HCT116 (cell line): Measurements from ENCODE around the gene RAPGEF2. TPM values are rescaled to one million over a fixed set of nuclear protein-coding genes. Genes with fewer than 3 reads are reported as not detected.

Source experiments
- ATAC-seq: fragments of 200-7000 bp; cut with Tn5 transposase; 2 replicates; pipeline ENCODE4 v1.9.1; 2020; ENCODE audit warnings: mild to moderate bottlenecking, moderate library complexity
- BruUV-seq: library from RNA; stranded (reverse); fragments of 400-500 nt; replicated peaks from 2 replicates; lab custom pipeline; 2021; lab: Mats Ljungman, UMichigan
- CTCF ChIA-PET: fragments of 300-600 bp; sonication (Branson Sonifier 250); formaldehyde crosslinking; loops from one replicate; lab custom pipeline; 2021; ENCODE audit warnings: antibody characterized with exemption; lab: Charles Lee
- POLR2A ChIA-PET: fragments of 300-600, 350-600 bp; sonication (Branson Sonifier 250); formaldehyde crosslinking; loops from one replicate; lab custom pipeline; 2021; ENCODE audit warnings: antibody characterized with exemption; lab: Charles Lee
- RAD21 ChIA-PET, 2 experiments: fragments of 300-600 bp; sonication (Branson Sonifier 250); formaldehyde crosslinking; loops; one replicate each; lab custom pipeline; 2023; ENCODE audit warnings: low total read pairs in 2 of 2; ENCODE audit not compliant: uncharacterized antibody in 2 of 2, unreplicated experiment in 2 of 2, low non-redundant PET in 1 of 2; lab: Charles Lee
- DNase-seq: peaks from one replicate; pipeline ENCODE4 v3.0.0-alpha.2; 2010; ENCODE audit warnings: low read depth, low spot score
- H2AFZ ChIP-seq: fragments of 200-600 bp; shearing (Covaris generic), sonication (generic); 2 replicates; pipeline ENCODE4 v1.6.1; 2017; ENCODE audit warnings: low read depth, mixed run types, mixed read lengths, antibody characterized with exemption, low read length; ENCODE audit not compliant: poor library complexity, severe bottlenecking
- H3K27ac ChIP-seq: 2 replicates; pipeline ENCODE4 v1.5.1; 2012; ENCODE audit warnings: low read depth, low read length
- H3K27me3 ChIP-seq: fragments of 200-600 bp; sonication (generic); 2 replicates; pipeline ENCODE4 v1.6.1; 2016; ENCODE audit warnings: mixed run types, low read length, mixed read lengths; ENCODE audit not compliant: insufficient read depth
- H3K36me3 ChIP-seq, 2 experiments: fragments of 200-500 bp in 1 of 2; fragments of 200-600 bp in 1 of 2; sonication (Bioruptor generic) in 1 of 2; sonication (generic) in 1 of 2; 2 replicates each; pipeline versions ENCODE4 v1.5.1 to v1.6.1; 2014 to 2016; ENCODE audit warnings: low read length in 2 of 2, inconsistent platforms in 1 of 2, mixed read lengths in 1 of 2, mixed run types in 1 of 2; ENCODE audit not compliant: insufficient read depth in 2 of 2, control insufficient read depth in 1 of 2
- H3K4me1 ChIP-seq, 2 experiments: fragments of 200-600 bp in 1 of 2; sonication (generic) in 1 of 2; 2 replicates each; pipeline versions ENCODE4 v1.5.1 to v1.6.1; 2012 to 2017; ENCODE audit warnings: low read length in 2 of 2, inconsistent platforms in 1 of 2, mild to moderate bottlenecking in 1 of 2, mixed read lengths in 1 of 2, mixed run types in 1 of 2, moderate library complexity in 1 of 2; ENCODE audit not compliant: insufficient read depth in 2 of 2, control insufficient read depth in 1 of 2
- H3K4me2 ChIP-seq: fragments of 200-600 bp; sonication (generic); 2 replicates; pipeline ENCODE4 v1.6.1; 2017; ENCODE audit warnings: mixed run types, low read length, mixed read lengths
- H3K4me3 ChIP-seq, 2 experiments: fragments of 200-600 bp in 1 of 2; sonication (generic) in 1 of 2; replicated peaks in 1 of 2; 2 replicates each; pipeline ENCODE4 v1.5.1; 2011 to 2016; ENCODE audit warnings: low read length in 2 of 2, control low read depth in 1 of 2, low read depth in 1 of 2, mild to moderate bottlenecking in 1 of 2, mixed read lengths in 1 of 2, mixed run types in 1 of 2
- H3K79me2 ChIP-seq: fragments of 200-600 bp; sonication (generic); 2 replicates; pipeline ENCODE4 v1.6.1; 2017; ENCODE audit warnings: mild to moderate bottlenecking, mixed run types, low read length, moderate library complexity, mixed read lengths; ENCODE audit not compliant: insufficient read depth
- H3K9ac ChIP-seq: fragments of 200-600 bp; sonication (generic); 2 replicates; pipeline ENCODE4 v1.6.1; 2016; ENCODE audit warnings: low read length, mixed read lengths
- H3K9me2 ChIP-seq: fragments of 200-600 bp; sonication (generic), shearing (Covaris generic); 2 replicates; pipeline ENCODE4 v1.6.1; 2017; ENCODE audit warnings: mixed run types, mild to moderate bottlenecking, moderate library complexity; ENCODE audit not compliant: insufficient read depth
- H3K9me3 ChIP-seq, 2 experiments: fragments of 200-500 bp in 1 of 2; fragments of 200-600 bp in 1 of 2; sonication (Bioruptor generic) in 1 of 2; sonication (generic) in 1 of 2; 2 replicates each; pipeline ENCODE4 v1.6.1; 2014 to 2017; ENCODE audit warnings: low read length in 2 of 2, mixed read lengths in 2 of 2, inconsistent platforms in 1 of 2, low read depth in 1 of 2, mild to moderate bottlenecking in 1 of 2, mixed run types in 1 of 2, moderate library complexity in 1 of 2; ENCODE audit not compliant: control insufficient read depth in 1 of 2, insufficient read depth in 1 of 2
- H4K20me1 ChIP-seq: fragments of 200-600 bp; sonication (generic), shearing (Covaris generic); 2 replicates; pipeline ENCODE4 v1.6.1; 2017; ENCODE audit warnings: mixed run types, mild to moderate bottlenecking, moderate library complexity; ENCODE audit not compliant: insufficient read depth
- ELF1 ChIP-seq: IDR thresholded peaks from 2 replicates; pipeline ENCODE4 v1.6.1; 2012; ENCODE audit warnings: low read depth, borderline replicate concordance
- EZH2phosphoT487 ChIP-seq: fragments of 200-600 bp; IDR thresholded peaks from 2 replicates; pipeline ENCODE4 v1.6.1; 2018; ENCODE audit warnings: antibody characterized with exemption, borderline replicate concordance
- MAX ChIP-seq: IDR thresholded peaks from 2 replicates; pipeline ENCODE4 v1.6.1; 2012
- REST ChIP-seq: IDR thresholded peaks from 2 replicates; pipeline ENCODE4 v1.6.1; 2012; ENCODE audit warnings: low read depth
- YY1 ChIP-seq: IDR thresholded peaks from 2 replicates; pipeline ENCODE4 v1.6.1; 2011; ENCODE audit warnings: low read length, low read depth, moderate library complexity, mild to moderate bottlenecking; ENCODE audit not compliant: insufficient replicate concordance; ENCODE audit errors: extremely low read depth
- ZNF274 ChIP-seq: fragments of 200-500 bp; sonication (Bioruptor generic); IDR thresholded peaks from 2 replicates; pipeline ENCODE4 v1.6.1; 2014; ENCODE audit warnings: mild to moderate bottlenecking, low read depth, low read length, inconsistent platforms
- intact Hi-C: fragments of 100-400 bp; cut with micrococcal nuclease; formaldehyde crosslinking; loops from 2 replicates; pipeline ENCODE4 v1.10.0; 2022
- total RNA-seq: library from RNA; stranded (reverse); gene quantifications from one replicate; pipeline ENCODE4 v1.2.1, GENCODE V29; 2021; ENCODE audit not compliant: unreplicated experiment

Gene RAPGEF2
- total RNA-seq, 1 experiment from 2014 or later: 21.2 TPM

GRCh38 chr4:159284733-159285132 lies 181.9 kb downstream of the RAPGEF2 start:
- ChIA-PET CTCF (no interaction called here), RAD21 (no interaction called here), POLR2A (no interaction called here)
- Histone ChIP-seq H3K4me2 (no peak overlapping the region), H3K9ac (no peak overlapping the region), H3K27ac (no peak overlapping the region), H3K27me3 (no peaks in the 10 kb centered on the region), H2AFZ (no peak overlapping the region), H4K20me1 (no peaks in the 10 kb centered on the region), H3K4me1 (peaks cover 0 to 7% of the 10 kb centered on the region in 2 experiments; a peak in 2 of 4 replicates), H3K9me2 (no peaks in the 10 kb centered on the region), H3K36me3 (no peaks in the 10 kb centered on the region), H3K4me3 (no peak overlapping the region), H3K9me3 (no peaks in the 10 kb centered on the region), H3K79me2 (no peaks in the 10 kb centered on the region)
- intact Hi-C loops: no loop called here
- ATAC-seq (no peak), DNase-seq (no peak)
- TF ChIP-seq ZNF274 (no peak), YY1 (no peak), REST (no peak), ELF1 (no peak), MAX (no peak)
- no TSS peak for BruUV-seq

GRCh38 chr4:159287767-159288166 lies 184.9 kb downstream of the RAPGEF2 start:
- RAD21 ChIA-PET: no interaction called here
- CTCF ChIA-PET: no interaction called here
- H3K27me3 ChIP-seq: no peaks in the 10 kb centered on the region
- no peaks in the 10 kb centered on the region for H3K36me3 ChIP-seq
- no peak for DNase-seq
- intact Hi-C loops: no loop called here
- POLR2A ChIA-PET: no interaction called here
- H3K9me2 ChIP-seq: no peaks in the 10 kb centered on the region
- no peaks in the 10 kb centered on the region for H3K9me3 ChIP-seq
- no peak overlapping the region for H3K27ac ChIP-seq
- no peak for TF ChIP-seq EZH2phosphoT487
- TF ChIP-seq, all 23 proteins: peak for 0
- Histone ChIP-seq H3K4me1 (peaks cover 0 to 7% of the 10 kb centered on the region in 2 experiments; a peak in 2 of 4 replicates), H3K4me3 (no peak overlapping the region), H3K79me2 (no peaks in the 10 kb centered on the region), H3K9ac (no peak overlapping the region), H4K20me1 (no peaks in the 10 kb centered on the region), H2AFZ (no peak overlapping the region), H3K4me2 (no peak overlapping the region)
- ATAC-seq: no peak
- no TSS peak for BruUV-seq
